Activated T-cell treated with anti-CD3 and anti-CD28 coated beads, Interleukin-2, amount 50 U/mL, for 24 hours (primary cell): ENCODE results near the gene SCGB3A1.

ENCODE experiments used
- DNase-seq: peaks from one replicate; pipeline ENCODE4 v3.0.0-alpha.2; 2020
- H3K27ac Mint-ChIP-seq: 2 replicates; pipeline ENCODE4 v1.8.0; 2020; ENCODE audit warnings: mild to moderate bottlenecking, mixed read lengths
- H3K27me3 Mint-ChIP-seq: 2 replicates; pipeline ENCODE4 v1.8.0; 2020; ENCODE audit warnings: mixed read lengths
- H3K36me3 Mint-ChIP-seq: 2 replicates; pipeline ENCODE4 v1.8.0; 2020; ENCODE audit warnings: low read depth, mixed read lengths
- H3K4me1 Mint-ChIP-seq: 2 replicates; pipeline ENCODE4 v1.8.0; 2020; ENCODE audit warnings: low read depth, mixed read lengths
- H3K4me3 Mint-ChIP-seq: 2 replicates; pipeline ENCODE4 v1.8.0; 2020; ENCODE audit warnings: mild to moderate bottlenecking, moderate library complexity, mixed read lengths
- H3K9me3 Mint-ChIP-seq: 2 replicates; pipeline ENCODE4 v1.8.0; 2020; ENCODE audit warnings: mixed read lengths

SCGB3A1 gene

GRCh38 chr5:180591311-180591887 is at the start of gene SCGB3A1:
TSS of gene SCGB3A1 (minus strand) at chr5:180591499. CDS start at chr5:180591462, 37 bp downstream.
- H3K36me3 Mint-ChIP-seq = no peaks in the 10 kb centered on the region
- H3K9me3 Mint-ChIP-seq = no peaks in the 10 kb centered on the region
- no peak for DNase-seq
- no peak within 1 kb of the TSS for H3K27ac Mint-ChIP-seq
- H3K27me3 Mint-ChIP-seq = peaks cover 48% of the 10 kb centered on the region
- H3K4me3 Mint-ChIP-seq = no peak within 1 kb of the TSS
- peaks cover 9% of the 10 kb centered on the region for H3K4me1 Mint-ChIP-seq

GRCh38 chr5:180640611-180640860 is 49.2 kb upstream of the SCGB3A1 start:
- Mint-ChIP-seq H3K9me3 (no peaks in the 10 kb centered on the region), H3K4me1 (no peaks in the 10 kb centered on the region), H3K36me3 (no peaks in the 10 kb centered on the region), H3K27me3 (no peaks in the 10 kb centered on the region), H3K27ac (no peak overlapping the region), H3K4me3 (no peak overlapping the region)
- no peak for DNase-seq

GRCh38 chr5:180639741-180640610 is 48.7 kb upstream of the SCGB3A1 start:
- Mint-ChIP-seq H3K27ac (no peak overlapping the region), H3K4me3 (no peak overlapping the region), H3K4me1 (no peaks in the 10 kb centered on the region), H3K9me3 (no peaks in the 10 kb centered on the region), H3K27me3 (no peaks in the 10 kb centered on the region), H3K36me3 (no peaks in the 10 kb centered on the region)
- DNase-seq = no peak

GRCh38 chr5:180639287-180639686 is 48.0 kb upstream of the SCGB3A1 start:
- no peaks in the 10 kb centered on the region for H3K9me3 Mint-ChIP-seq
- H3K4me1 Mint-ChIP-seq = no peaks in the 10 kb centered on the region
- H3K27me3 Mint-ChIP-seq = no peaks in the 10 kb centered on the region
- DNase-seq = no peak
- no peak overlapping the region for H3K27ac Mint-ChIP-seq
- no peak overlapping the region for H3K4me3 Mint-ChIP-seq
- H3K36me3 Mint-ChIP-seq = no peaks in the 10 kb centered on the region

GRCh38 chr5:180637962-180638680 is 46.8 kb upstream of the SCGB3A1 start:
- no peak for DNase-seq
- H3K36me3 Mint-ChIP-seq = no peaks in the 10 kb centered on the region

GRCh38 chr5:180636403-180637075 is 45.2 kb upstream of the SCGB3A1 start:
- Mint-ChIP-seq H3K36me3 (no peaks in the 10 kb centered on the region), H3K9me3 (no peaks in the 10 kb centered on the region), H3K4me3 (no peak overlapping the region), H3K27ac (no peak overlapping the region), H3K27me3 (no peaks in the 10 kb centered on the region), H3K4me1 (no peaks in the 10 kb centered on the region)
- DNase-seq = no peak

More at GRCh38 chr5:180637962-180638680, 46.8 kb upstream of the SCGB3A1 start:
- Mint-ChIP-seq H3K4me3 (no peak overlapping the region), H3K27me3 (no peaks in the 10 kb centered on the region), H3K27ac (no peak overlapping the region), H3K9me3 (no peaks in the 10 kb centered on the region), H3K4me1 (no peaks in the 10 kb centered on the region)

GRCh38 chr5:180636016-180636402 is 44.7 kb upstream of the SCGB3A1 start:
- Mint-ChIP-seq H3K4me1 (no peaks in the 10 kb centered on the region), H3K9me3 (no peaks in the 10 kb centered on the region)

GRCh38 chr5:180633283-180634177 is 42.2 kb upstream of the SCGB3A1 start:
- DNase-seq = no peak
- H3K9me3 Mint-ChIP-seq = no peaks in the 10 kb centered on the region
- no peaks in the 10 kb centered on the region for H3K27me3 Mint-ChIP-seq
- no peaks in the 10 kb centered on the region for H3K4me1 Mint-ChIP-seq
- H3K27ac Mint-ChIP-seq = no peak overlapping the region
- H3K4me3 Mint-ChIP-seq = no peak overlapping the region
- no peaks in the 10 kb centered on the region for H3K36me3 Mint-ChIP-seq

More at GRCh38 chr5:180636016-180636402, 44.7 kb upstream of the SCGB3A1 start:
- H3K36me3 Mint-ChIP-seq = no peaks in the 10 kb centered on the region
- DNase-seq = no peak
- no peak overlapping the region for H3K27ac Mint-ChIP-seq
- no peak overlapping the region for H3K4me3 Mint-ChIP-seq
- H3K27me3 Mint-ChIP-seq = no peaks in the 10 kb centered on the region

- no peak for DNase-seq
- Mint-ChIP-seq H3K36me3 (no peaks in the 10 kb centered on the region), H3K9me3 (no peaks in the 10 kb centered on the region), H3K27ac (no peak overlapping the region), H3K27me3 (no peaks in the 10 kb centered on the region), H3K4me1 (no peaks in the 10 kb centered on the region), H3K4me3 (no peak overlapping the region)
Measured at GRCh38 chr5:180632768-180633167, 41.5 kb upstream of the SCGB3A1 start.

GRCh38 chr5:180631549-180632383 is 40.5 kb upstream of the SCGB3A1 start:
- no peaks in the 10 kb centered on the region for H3K9me3 Mint-ChIP-seq
- DNase-seq = no peak
- no peaks in the 10 kb centered on the region for H3K4me1 Mint-ChIP-seq
- H3K4me3 Mint-ChIP-seq = no peak overlapping the region
- no peaks in the 10 kb centered on the region for H3K36me3 Mint-ChIP-seq
- no peaks in the 10 kb centered on the region for H3K27me3 Mint-ChIP-seq
- no peak overlapping the region for H3K27ac Mint-ChIP-seq

GRCh38 chr5:180630426-180630825 is 39.1 kb upstream of the SCGB3A1 start:
- Mint-ChIP-seq H3K36me3 (no peaks in the 10 kb centered on the region), H3K4me1 (no peaks in the 10 kb centered on the region), H3K9me3 (no peaks in the 10 kb centered on the region), H3K27ac (no peak overlapping the region), H3K4me3 (no peak overlapping the region), H3K27me3 (no peaks in the 10 kb centered on the region)
- no peak for DNase-seq

GRCh38 chr5:180629831-180630382 is 38.6 kb upstream of the SCGB3A1 start:
- no peak overlapping the region for H3K27ac Mint-ChIP-seq
- no peaks in the 10 kb centered on the region for H3K36me3 Mint-ChIP-seq
- H3K4me3 Mint-ChIP-seq = no peak overlapping the region
- no peaks in the 10 kb centered on the region for H3K27me3 Mint-ChIP-seq
- no peak for DNase-seq
- H3K9me3 Mint-ChIP-seq = no peaks in the 10 kb centered on the region
- no peaks in the 10 kb centered on the region for H3K4me1 Mint-ChIP-seq
